GM13976 (cell line): ENCODE data around the gene PRELID3B.

Experiments
- DNase-seq: peaks from one replicate; pipeline ENCODE4 v3.0.0; 2012; ENCODE audit warnings: low spot score
- CTCF ChIP-seq: IDR thresholded peaks from 2 replicates; pipeline ENCODE4 v1.5.1; 2012; ENCODE audit warnings: borderline replicate concordance, mild to moderate bottlenecking; ENCODE audit not compliant: insufficient read depth; ENCODE audit errors: extremely low read depth, missing control alignments, control extremely low read depth
- in situ Hi-C: fragments of 300-500 bp; cut with MboI; formaldehyde crosslinking; loops from one replicate; pipeline ENCODE4 v1.12.0; 2022; ENCODE audit warnings: low sequenced_read_pairs, mixed read lengths, inconsistent platforms; ENCODE audit not compliant: unreplicated experiment

The PRELID3B gene

GRCh38 chr20:59016795-59017492 lies 25.6 kb downstream of the PRELID3B start:
- TF ChIP-seq CTCF: no peak
- in situ Hi-C loops: no loop called here
- no peak for DNase-seq

- in situ Hi-C loops: no loop called here
- TF ChIP-seq CTCF: no peak
- DNase-seq: no peak
These were observed 26.5 kb downstream of the PRELID3B start for GRCh38 chr20:59015812-59016711.

- no peak for TF ChIP-seq CTCF
- in situ Hi-C loops: no loop called here
- no peak for DNase-seq
These were observed 27.2 kb downstream of the PRELID3B start for GRCh38 chr20:59015411-59015810.

- TF ChIP-seq CTCF: no peak
- DNase-seq: no peak
- in situ Hi-C loops: no loop called here
These were observed 27.8 kb downstream of the PRELID3B start for GRCh38 chr20:59014680-59015389.

- TF ChIP-seq CTCF: no peak
- in situ Hi-C loops: no loop called here
- DNase-seq: no peak
These were observed 28.5 kb downstream of the PRELID3B start for GRCh38 chr20:59013959-59014608.
